Amniotic epithelial cell (primary cell): ENCODE data around the gene GCSH.
"Not testable (repeated sequence)": the region's sequence is repeated elsewhere in the genome, so short reads cannot be mapped to it uniquely, and the experiment has no call there.

Experiments used
- DNase-seq: peaks from one replicate; pipeline ENCODE4 v3.0.0-alpha.2; 2010; ENCODE audit warnings: low read depth

GCSH gene

GRCh38 chr16:81095953-81096714 lies at the start of gene GCSH:
Gene GCSH (minus strand): TSS chr16:81096395. CDS start chr16:81096278, 117 bp downstream.
- peak; percentile 98 for DNase-seq

- peak; percentile 52 for DNase-seq
These were observed 47.8 kb upstream of the GCSH start for GRCh38 chr16:81143921-81144471.

- DNase-seq = no peak
These were observed 46.7 kb upstream of the GCSH start for GRCh38 chr16:81142864-81143263.

- no peak for DNase-seq
These were observed 45.0 kb upstream of the GCSH start for GRCh38 chr16:81140930-81141780.

GRCh38 chr16:81138831-81139557 lies 42.8 kb upstream of the GCSH start:
- no peak for DNase-seq

GRCh38 chr16:81137754-81138153 lies 41.6 kb upstream of the GCSH start:
- no peak for DNase-seq

- DNase-seq = no peak
These were observed 40.5 kb upstream of the GCSH start for GRCh38 chr16:81136390-81137335.

- no peak for DNase-seq
These were observed 33.9 kb upstream of the GCSH start for GRCh38 chr16:81130126-81130525.

- no peak for DNase-seq
These were observed 32.7 kb upstream of the GCSH start for GRCh38 chr16:81128726-81129524.

- DNase-seq = peak; percentile 57
These were observed 30.9 kb upstream of the GCSH start for GRCh38 chr16:81127051-81127450.

GRCh38 chr16:81123092-81123852 lies 27.1 kb upstream of the GCSH start:
- DNase-seq = peak; percentile 57

- DNase-seq = no peak
These were observed 25.3 kb upstream of the GCSH start for GRCh38 chr16:81121474-81121990.

GRCh38 chr16:81117436-81117835 lies 21.2 kb upstream of the GCSH start:
- DNase-seq = no peak

- DNase-seq = no peak
These were observed 20.1 kb upstream of the GCSH start for GRCh38 chr16:81116285-81116684.

GRCh38 chr16:81112453-81112852 lies 16.3 kb upstream of the GCSH start:
- DNase-seq = no peak

- DNase-seq = not testable (repeated sequence)
These were observed 13.1 kb upstream of the GCSH start for GRCh38 chr16:81109274-81109673.

- DNase-seq = no peak
These were observed 11.3 kb upstream of the GCSH start for GRCh38 chr16:81107511-81107910.

- peak; percentile 44 for DNase-seq
These were observed 10.8 kb upstream of the GCSH start for GRCh38 chr16:81106826-81107503.

GRCh38 chr16:81105946-81106345 lies 9.8 kb upstream of the GCSH start:
- DNase-seq = no peak
